Fibroblast of lung (primary cell): ENCODE measurements around the gene UPK1A. TPM values are rescaled to one million over a fixed set of nuclear protein-coding genes. Genes with fewer than 3 reads are reported as not detected.

Source experiments
- DNase-seq, 2 donors: peaks; one replicate each; pipeline versions ENCODE4 v3.0.0 to v3.0.0-alpha.2; 2010; ENCODE audit warnings: low read depth in 2 of 2
- H2AFZ ChIP-seq: 2 replicates; pipeline ENCODE4 v1.5.1; 2012; ENCODE audit warnings: low read length, control low read depth, inconsistent platforms
- H3K27ac ChIP-seq: 2 replicates; pipeline ENCODE4 v1.5.1; 2011; ENCODE audit warnings: low read length, control low read depth; ENCODE audit not compliant: insufficient read depth
- H3K27me3 ChIP-seq: 2 replicates; pipeline ENCODE4 v1.5.1; 2011; ENCODE audit warnings: mild to moderate bottlenecking, low read length; ENCODE audit not compliant: control insufficient read depth, insufficient read depth
- H3K36me3 ChIP-seq: 2 replicates; pipeline ENCODE4 v1.5.1; 2011; ENCODE audit warnings: low read length; ENCODE audit not compliant: control insufficient read depth, insufficient read depth
- H3K4me1 ChIP-seq: 2 replicates; pipeline ENCODE4 v1.5.1; 2011; ENCODE audit warnings: low read length; ENCODE audit not compliant: control insufficient read depth, insufficient read depth; ENCODE audit errors: extremely low read depth
- H3K4me2 ChIP-seq: 2 replicates; pipeline ENCODE4 v1.5.1; 2011; ENCODE audit warnings: low read length, control low read depth; ENCODE audit not compliant: insufficient read depth; ENCODE audit errors: extremely low read depth
- H3K4me3 ChIP-seq, 4 experiments: fragments of 200-600 bp in 1 of 4; sonication (generic) in 1 of 4; replicated peaks in 1 of 4; 2 replicates each; pipeline ENCODE4 v1.5.1; 2011 to 2016; ENCODE audit warnings: low read length in 4 of 4, low read depth in 3 of 4, mild to moderate bottlenecking in 3 of 4, control low read depth in 2 of 4, inconsistent platforms in 1 of 4, mixed read lengths in 1 of 4; ENCODE audit not compliant: insufficient read depth in 1 of 4; ENCODE audit errors: control extremely low read depth in 1 of 4
- H3K79me2 ChIP-seq: 2 replicates; pipeline ENCODE4 v1.5.1; 2012; ENCODE audit warnings: mild to moderate bottlenecking, low read length, inconsistent platforms; ENCODE audit not compliant: control insufficient read depth, insufficient read depth
- H3K9ac ChIP-seq: 2 replicates; pipeline ENCODE4 v1.5.1; 2011; ENCODE audit warnings: mild to moderate bottlenecking, low read length, control low read depth; ENCODE audit not compliant: insufficient read depth
- H3K9me3 ChIP-seq: 2 replicates; pipeline ENCODE4 v1.5.1; 2012; ENCODE audit warnings: low read depth, low read length; ENCODE audit not compliant: control insufficient read depth, insufficient read depth
- H4K20me1 ChIP-seq: 2 replicates; pipeline ENCODE4 v1.5.1; 2011; ENCODE audit warnings: low read length; ENCODE audit not compliant: control insufficient read depth, insufficient read depth; ENCODE audit errors: extremely low read depth
- CTCF ChIP-seq, 2 donors: IDR thresholded peaks in 1 of 2; conservative IDR thresholded peaks in 1 of 2; 1 replicate in 1 of 2; 2 replicates in 1 of 2; pipeline ENCODE4 v1.5.1; 2011 to 2012; ENCODE audit warnings: low read length in 2 of 2, control low read depth in 1 of 2, inconsistent platforms in 1 of 2, low read depth in 1 of 2, mild to moderate bottlenecking in 1 of 2
- EZH2 ChIP-seq: IDR thresholded peaks from 2 replicates; pipeline ENCODE4 v1.5.1; 2012; ENCODE audit warnings: low read length, control low read depth, mild to moderate bottlenecking; ENCODE audit errors: missing control alignments
- polyA plus RNA-seq, 2 donors: library from polyadenylated mRNA; depleted of rRNA in 1 of 2; stranded (reverse) in 1 of 2; unstranded in 1 of 2; fragments of >200 nt; gene quantifications; 2 replicates each; pipeline ENCODE4 v1.2.1, GENCODE V29; 2011 to 2012; ENCODE audit warnings: missing spikeins in 1 of 2
- total RNA-seq: library from RNA; depleted of rRNA; stranded (reverse); fragments of >200 nt; gene quantifications from 2 replicates; pipeline ENCODE4 v1.2.1, GENCODE V29; 2014

Gene UPK1A
- total and polyA plus RNA-seq, 2 donors (not counting 1 experiment from before 2014, with no cell fraction given) = 0.27 TPM; not detected in 1

GRCh38 chr19:35665604-35666003 lies 713 bp upstream of the UPK1A start:
- no peak for TF ChIP-seq CTCF (conservative IDR thresholded peaks at IDR 0.05 in 1 of 2, IDR thresholded peaks at IDR 0.05 in 1 of 2; ENCODE audit: low read depth in 1 of 2, low read length in 2 of 2)
- no peak overlapping the region for H3K9ac ChIP-seq
- no peak overlapping the region for H2AFZ ChIP-seq
- H3K4me2 ChIP-seq = no peak overlapping the region
- H3K4me1 ChIP-seq = no peaks in the 10 kb centered on the region
- no peak overlapping the region for H3K27ac ChIP-seq
- H3K4me3 ChIP-seq = no peak overlapping the region
- no peaks in the 10 kb centered on the region for H3K9me3 ChIP-seq
- no peaks in the 10 kb centered on the region for H3K36me3 ChIP-seq
- no peaks in the 10 kb centered on the region for H3K79me2 ChIP-seq
- DNase-seq = no peak
- H4K20me1 ChIP-seq = no peaks in the 10 kb centered on the region
- H3K27me3 ChIP-seq = no peaks in the 10 kb centered on the region

GRCh38 chr19:35669566-35669965 lies 3.2 kb downstream of the UPK1A start:
- H3K9me3 ChIP-seq = no peaks in the 10 kb centered on the region
- H3K79me2 ChIP-seq = no peaks in the 10 kb centered on the region
- no peaks in the 10 kb centered on the region for H3K36me3 ChIP-seq
- no peak overlapping the region for H3K9ac ChIP-seq
- no peak overlapping the region for H3K4me2 ChIP-seq
- no peaks in the 10 kb centered on the region for H3K27me3 ChIP-seq
- H3K4me3 ChIP-seq = no peak overlapping the region
- no peak for DNase-seq
- TF ChIP-seq CTCF (conservative IDR thresholded peaks at IDR 0.05 in 1 of 2, IDR thresholded peaks at IDR 0.05 in 1 of 2; ENCODE audit: low read depth in 1 of 2, low read length in 2 of 2) (no peak), EZH2 (no peak)
- H2AFZ ChIP-seq = no peak overlapping the region
- no peaks in the 10 kb centered on the region for H3K4me1 ChIP-seq
- no peaks in the 10 kb centered on the region for H4K20me1 ChIP-seq
- no peak overlapping the region for H3K27ac ChIP-seq

- no peaks in the 10 kb centered on the region for H3K27me3 ChIP-seq
These were observed 3.7 kb downstream of the UPK1A start for GRCh38 chr19:35669974-35670373.

More at GRCh38 chr19:35669974-35670373, 3.7 kb downstream of the UPK1A start:
- Histone ChIP-seq H3K4me3 (no peak overlapping the region), H3K36me3 (no peaks in the 10 kb centered on the region), H3K9me3 (no peaks in the 10 kb centered on the region), H4K20me1 (no peaks in the 10 kb centered on the region), H2AFZ (no peak overlapping the region), H3K9ac (no peak overlapping the region), H3K4me2 (no peak overlapping the region), H3K27ac (no peak overlapping the region), H3K4me1 (no peaks in the 10 kb centered on the region), H3K79me2 (no peaks in the 10 kb centered on the region)
- TF ChIP-seq EZH2 (no peak), CTCF (conservative IDR thresholded peaks at IDR 0.05 in 1 of 2, IDR thresholded peaks at IDR 0.05 in 1 of 2; ENCODE audit: low read depth in 1 of 2, low read length in 2 of 2) (no peak)
- DNase-seq = no peak
